IPS-18c (cell line): ENCODE data around the gene SLX4IP.

Experiments used
- H3K4me3 ChIP-seq: 2 replicates; pipeline ENCODE4 v1.7.0; 2013; ENCODE audit warnings: low read depth, mild to moderate bottlenecking, low read length, moderate library complexity; ENCODE audit not compliant: insufficient read depth
- H3K9me3 ChIP-seq: one replicate; pipeline ENCODE4 v1.6.1; 2013; ENCODE audit warnings: mild to moderate bottlenecking, low read length, moderate library complexity; ENCODE audit not compliant: control insufficient read depth, insufficient read depth

The SLX4IP gene

GRCh38 chr20:10635476-10636208, 200.5 kb downstream of the SLX4IP start:
- H3K4me3 ChIP-seq: no peak overlapping the region

GRCh38 chr20:10636326-10636818, 201.3 kb downstream of the SLX4IP start:
- H3K4me3 ChIP-seq: no peak overlapping the region

More at GRCh38 chr20:10635476-10636208, 200.5 kb downstream of the SLX4IP start:
- no peaks in the 10 kb centered on the region for H3K9me3 ChIP-seq

GRCh38 chr20:10637031-10637559, 202.0 kb downstream of the SLX4IP start:
- Histone ChIP-seq H3K9me3 (no peaks in the 10 kb centered on the region), H3K4me3 (no peak overlapping the region)

More at GRCh38 chr20:10636326-10636818, 201.3 kb downstream of the SLX4IP start:
- H3K9me3 ChIP-seq: no peaks in the 10 kb centered on the region

GRCh38 chr20:10637563-10637962, 202.5 kb downstream of the SLX4IP start:
- H3K4me3 ChIP-seq: no peak overlapping the region
- no peaks in the 10 kb centered on the region for H3K9me3 ChIP-seq

- no peaks in the 10 kb centered on the region for H3K9me3 ChIP-seq
- H3K4me3 ChIP-seq: no peak overlapping the region
Observed at GRCh38 chr20:10639077-10639736, 204.1 kb downstream of the SLX4IP start.

GRCh38 chr20:10639737-10640556, 204.8 kb downstream of the SLX4IP start:
- no peak overlapping the region for H3K4me3 ChIP-seq

GRCh38 chr20:10640897-10641296, 205.8 kb downstream of the SLX4IP start:
- H3K9me3 ChIP-seq: no peaks in the 10 kb centered on the region
- no peak overlapping the region for H3K4me3 ChIP-seq

More at GRCh38 chr20:10639737-10640556, 204.8 kb downstream of the SLX4IP start:
- no peaks in the 10 kb centered on the region for H3K9me3 ChIP-seq

- Histone ChIP-seq H3K4me3 (no peak overlapping the region), H3K9me3 (no peaks in the 10 kb centered on the region)
Observed at GRCh38 chr20:10641467-10641866, 206.4 kb downstream of the SLX4IP start.

- H3K9me3 ChIP-seq: no peaks in the 10 kb centered on the region
- H3K4me3 ChIP-seq: no peak overlapping the region
Observed at GRCh38 chr20:10641893-10642292, 206.8 kb downstream of the SLX4IP start.

- H3K4me3 ChIP-seq: no peak overlapping the region
- no peaks in the 10 kb centered on the region for H3K9me3 ChIP-seq
Observed at GRCh38 chr20:10642856-10643559, 207.9 kb downstream of the SLX4IP start.

GRCh38 chr20:10643560-10643873, 208.4 kb downstream of the SLX4IP start:
- H3K9me3 ChIP-seq: no peaks in the 10 kb centered on the region

GRCh38 chr20:10644458-10645204, 209.5 kb downstream of the SLX4IP start:
- H3K4me3 ChIP-seq: no peak overlapping the region
- no peaks in the 10 kb centered on the region for H3K9me3 ChIP-seq

More at GRCh38 chr20:10643560-10643873, 208.4 kb downstream of the SLX4IP start:
- H3K4me3 ChIP-seq: no peak overlapping the region

- Histone ChIP-seq H3K4me3 (no peak overlapping the region), H3K9me3 (no peaks in the 10 kb centered on the region)
Observed at GRCh38 chr20:10645205-10645570, 210.1 kb downstream of the SLX4IP start.

GRCh38 chr20:10646006-10646405, 210.9 kb downstream of the SLX4IP start:
- Histone ChIP-seq H3K4me3 (no peak overlapping the region), H3K9me3 (no peaks in the 10 kb centered on the region)

GRCh38 chr20:10646886-10647420, 211.8 kb downstream of the SLX4IP start:
- H3K4me3 ChIP-seq: no peak overlapping the region

GRCh38 chr20:10647471-10647870, 212.4 kb downstream of the SLX4IP start:
- Histone ChIP-seq H3K9me3 (no peaks in the 10 kb centered on the region), H3K4me3 (no peak overlapping the region)

More at GRCh38 chr20:10646886-10647420, 211.8 kb downstream of the SLX4IP start:
- no peaks in the 10 kb centered on the region for H3K9me3 ChIP-seq
